ENCODE measurements around the gene KLHL41.
"Not testable (repeated sequence)": the region's sequence is repeated elsewhere in the genome, so short reads cannot be mapped to it uniquely, and the experiment has no call there.

Gene KLHL41

DNA sequence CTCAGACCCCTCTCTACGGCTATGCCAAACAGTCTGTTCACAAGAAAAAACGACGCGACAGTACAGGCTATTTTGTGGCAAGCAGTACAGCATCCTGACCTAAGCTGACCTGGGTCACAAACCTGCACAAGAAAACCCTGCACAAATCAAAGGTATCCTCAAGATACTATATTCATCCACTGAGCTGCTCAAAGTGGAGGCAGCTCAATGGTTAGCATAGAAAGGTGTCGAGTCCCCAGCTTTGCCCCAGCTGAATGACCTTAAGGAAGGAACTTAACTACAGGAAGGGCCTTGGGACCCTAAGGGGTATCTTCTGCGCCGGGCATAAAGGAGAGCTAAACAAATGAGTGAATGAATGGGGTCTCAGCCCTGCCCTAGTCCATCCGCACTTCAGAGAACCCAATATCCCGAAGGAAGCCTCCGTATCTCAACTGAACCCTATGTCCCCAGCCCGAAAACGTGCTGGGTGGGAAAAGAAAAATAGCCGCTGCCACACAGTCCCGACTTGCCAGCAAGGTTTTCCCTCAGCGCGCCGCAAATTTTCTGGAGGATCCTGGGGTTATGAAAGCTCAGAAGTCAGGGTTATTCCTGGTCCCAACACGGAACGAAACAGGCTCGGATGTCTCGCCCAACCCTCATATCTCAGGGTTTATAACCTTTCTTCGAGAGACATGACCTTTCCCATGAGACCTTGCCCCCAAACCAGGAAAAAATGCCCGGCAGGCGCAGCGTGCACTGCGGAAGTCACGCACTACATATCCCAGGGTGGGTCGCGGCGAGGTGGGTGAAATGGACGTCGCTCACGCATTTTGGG lies 63.9 kb downstream of the KLHL41 start, which contains the start of gene FASTKD1:
FASTKD1 (minus strand) TSS at position 706 of the 814 bp plus-strand sequence. CDS start 1,836 bp downstream, outside the sequence.
- DNase-seq: peak; percentile 83

DNA sequence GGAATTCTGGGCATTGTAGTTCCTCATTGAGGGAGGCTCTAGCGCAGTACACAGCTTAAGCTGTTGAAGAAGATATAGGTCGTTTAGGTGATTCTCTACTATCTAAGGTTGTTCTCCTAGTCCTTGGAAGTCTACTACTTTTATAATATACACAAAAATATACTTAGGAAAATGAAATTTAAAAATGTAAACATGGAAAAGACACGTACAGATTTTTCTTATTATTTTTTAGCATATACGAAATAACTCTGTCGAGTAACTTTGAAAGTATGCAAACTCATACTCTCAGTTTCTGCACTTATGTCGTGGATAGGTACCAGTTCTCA lies 64.4 kb downstream of the KLHL41 start:
- DNase-seq: no peak

DNA sequence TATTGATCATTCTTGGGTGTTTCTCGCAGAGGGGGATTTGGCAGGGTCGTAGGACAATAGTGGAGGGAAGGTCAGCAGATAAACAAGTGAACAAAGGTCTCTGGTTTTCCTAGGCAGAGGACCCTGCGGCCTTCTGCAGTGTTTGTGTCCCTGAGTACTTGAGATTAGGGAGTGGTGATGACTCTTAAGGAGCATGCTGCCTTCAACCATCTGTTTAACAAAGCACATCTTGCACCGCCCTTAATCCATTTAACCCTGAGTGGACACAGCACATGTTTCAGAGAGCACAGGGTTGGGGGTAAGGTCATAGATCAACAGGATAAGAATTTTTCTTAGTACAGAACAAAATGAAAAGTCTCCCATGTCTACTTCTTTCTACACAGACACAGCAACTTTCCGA lies 65.0 kb downstream of the KLHL41 start:
- not testable (repeated sequence) for DNase-seq

DNA sequence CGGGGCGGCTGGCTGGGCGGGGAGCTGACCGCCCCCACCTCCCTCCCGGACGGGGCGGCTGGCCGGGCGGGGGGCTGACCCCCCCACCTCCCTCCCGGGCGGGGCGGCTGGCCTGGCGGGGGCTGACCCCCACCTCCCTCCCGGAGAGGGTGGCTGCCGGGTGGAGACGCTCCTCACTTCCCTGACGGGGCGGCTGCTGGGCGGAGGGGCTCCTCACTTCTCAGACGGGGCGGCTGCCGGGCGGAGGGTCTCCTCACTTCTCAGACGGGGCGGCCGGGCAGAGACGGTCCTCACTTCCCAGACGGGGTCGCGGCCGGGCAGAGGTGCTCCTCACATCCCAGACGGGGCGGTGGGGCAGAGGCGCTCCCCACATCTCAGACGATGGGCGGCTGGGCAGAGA lies 65.8 kb downstream of the KLHL41 start:
- DNase-seq: not testable (repeated sequence)

All from NK-92 treated with Interleukin-12 subunit alpha and Interleukin-12 subunit beta, amount 100 ng/mL, for 24 hours (cell line).